CD8-positive, alpha-beta memory T cell (primary cell): ENCODE measurements around the gene PLEKHA6. TPM values are rescaled to one million over a fixed set of nuclear protein-coding genes. Genes with fewer than 3 reads are reported as not detected.

Source experiments
- CTCF ChIA-PET: fragments of 350-600 bp; sonication (Branson Sonifier 250); formaldehyde crosslinking; loops from one replicate; lab custom pipeline; 2021; ENCODE audit warnings: antibody characterized with exemption; lab: Charles Lee
- POLR2A ChIA-PET: fragments of 350-600 bp; sonication (Branson Sonifier 250); formaldehyde crosslinking; loops from one replicate; lab custom pipeline; 2021; ENCODE audit warnings: antibody characterized with exemption; lab: Charles Lee
- DNase-seq, 5 donors: peaks; one replicate each; pipeline versions ENCODE4 v3.0.0 to v3.0.0-alpha.2; 2020 to 2022; ENCODE audit warnings: mixed read lengths in 1 of 5
- H3K27ac ChIP-seq: one replicate; pipeline ENCODE4 v1.7.0; 2013; ENCODE audit warnings: low read depth, mild to moderate bottlenecking, low read length, moderate library complexity
- H3K27me3 ChIP-seq: 2 replicates; pipeline ENCODE4 v1.7.0; 2013; ENCODE audit warnings: low read length, mild to moderate bottlenecking; ENCODE audit not compliant: insufficient read depth, poor library complexity, severe bottlenecking
- H3K36me3 ChIP-seq: 2 replicates; pipeline ENCODE4 v1.7.0; 2013; ENCODE audit warnings: mild to moderate bottlenecking, low read length, moderate library complexity; ENCODE audit not compliant: insufficient read depth
- H3K4me1 ChIP-seq: 2 replicates; pipeline ENCODE4 v1.7.0; 2013; ENCODE audit warnings: mild to moderate bottlenecking, low read length, moderate library complexity; ENCODE audit not compliant: insufficient read depth
- H3K4me3 ChIP-seq: 2 replicates; pipeline ENCODE4 v1.7.0; 2013; ENCODE audit warnings: mild to moderate bottlenecking, low read length
- H3K9me3 ChIP-seq: 2 replicates; pipeline ENCODE4 v1.7.0; 2013; ENCODE audit warnings: mild to moderate bottlenecking, low read length
- H3K27ac Mint-ChIP-seq, 8 donors: one replicate each; pipeline ENCODE4 v1.8.0; 2020 to 2021; ENCODE audit warnings: mixed read lengths in 8 of 8, mild to moderate bottlenecking in 6 of 8, inconsistent platforms in 3 of 8, moderate library complexity in 3 of 8
- H3K27me3 Mint-ChIP-seq, 2 donors: one replicate each; pipeline ENCODE4 v1.8.0; 2020 to 2021; ENCODE audit warnings: mixed read lengths in 2 of 2, mild to moderate bottlenecking in 1 of 2, moderate library complexity in 1 of 2
- H3K36me3 Mint-ChIP-seq, 3 donors: one replicate each; pipeline ENCODE4 v1.8.0; 2020 to 2021; ENCODE audit warnings: mixed read lengths in 3 of 3, inconsistent platforms in 1 of 3, mild to moderate bottlenecking in 1 of 3
- H3K4me1 Mint-ChIP-seq, 3 donors: one replicate each; pipeline ENCODE4 v1.8.0; 2020 to 2021; ENCODE audit warnings: mixed read lengths in 3 of 3, inconsistent platforms in 1 of 3, mild to moderate bottlenecking in 1 of 3
- H3K4me3 Mint-ChIP-seq, 7 donors: one replicate each; pipeline ENCODE4 v1.8.0; 2020 to 2021; ENCODE audit warnings: mixed read lengths in 7 of 7, mild to moderate bottlenecking in 6 of 7, moderate library complexity in 4 of 7, inconsistent platforms in 2 of 7
- H3K9me3 Mint-ChIP-seq, 5 donors: one replicate each; pipeline ENCODE4 v1.8.0; 2020 to 2022; ENCODE audit warnings: mixed read lengths in 5 of 5, mild to moderate bottlenecking in 3 of 5, moderate library complexity in 2 of 5, inconsistent platforms in 1 of 5
- polyA plus RNA-seq: library from polyadenylated mRNA; unstranded; fragments of 300-500 nt; fragmentation: Illumina TruSeq; gene quantifications from one replicate; pipeline ENCODE4 v1.2.3, GENCODE V29; 2021
- total RNA-seq, 2 experiments: library from RNA; stranded (reverse); gene quantifications; one replicate each; pipeline ENCODE4 v1.2.3, GENCODE V29; 2021

The PLEKHA6 gene
- total and polyA plus RNA-seq, 3 experiments from 2014 or later = 0.09 to 0.13 TPM; not detected in 1

DNA sequence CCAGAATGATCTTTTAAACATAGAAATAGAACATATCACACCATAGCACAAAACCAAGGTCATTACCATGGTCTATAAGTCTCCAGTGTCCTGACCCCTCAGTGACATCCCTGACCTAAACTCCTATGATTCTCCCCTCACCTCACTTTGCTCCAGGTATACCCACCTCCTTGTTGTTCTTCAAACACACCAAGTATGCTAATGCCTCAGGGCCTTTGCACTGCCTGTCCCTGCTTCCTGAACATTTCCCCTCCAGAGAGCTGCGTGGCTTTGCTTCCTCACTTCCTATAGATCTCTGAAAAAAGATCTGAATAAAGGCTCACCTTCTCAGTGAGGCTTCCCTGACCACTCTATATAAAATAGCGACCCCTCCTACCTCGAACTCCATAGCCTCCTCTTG, 147.0 kb downstream of the PLEKHA6 start:
- Mint-ChIP-seq H3K27me3 (peaks cover 8 to 25% of the 10 kb centered on the region in 2 donors), H3K4me1 (peaks cover 4 to 5% (median 4%) of the 10 kb centered on the region in 3 donors)
- H3K27ac ChIP-seq = no peak overlapping the region

DNA sequence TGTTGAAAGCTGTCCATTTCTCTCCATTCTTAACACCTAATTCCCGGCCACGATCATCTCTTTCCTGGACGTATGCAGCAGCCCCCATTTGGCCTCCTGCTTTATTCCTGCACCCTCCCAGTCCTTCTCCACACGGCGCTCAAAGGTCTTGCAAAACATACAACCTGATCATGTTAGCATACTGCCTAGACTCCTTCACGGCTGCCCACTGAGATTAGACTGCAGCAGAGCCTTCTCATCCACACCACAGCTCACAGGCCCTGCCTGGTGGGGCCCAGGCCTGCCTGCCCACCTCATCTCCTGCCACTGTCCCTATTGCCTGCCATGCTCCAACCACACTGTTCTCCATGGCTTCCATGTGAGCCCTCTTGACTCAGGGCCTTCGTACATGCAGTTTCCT, 148.7 kb downstream of the PLEKHA6 start:
- no peaks in the 10 kb centered on the region for H3K36me3 ChIP-seq
- peaks cover 3% of the 10 kb centered on the region for H3K27me3 ChIP-seq
- no peaks in the 10 kb centered on the region for H3K9me3 ChIP-seq
- Mint-ChIP-seq H3K27me3 (peaks cover 16 to 37% of the 10 kb centered on the region in 2 donors), H3K9me3 (no peaks in the 10 kb centered on the region), H3K36me3 (no peaks in the 10 kb centered on the region), H3K4me1 (peaks cover 4 to 8% (median 5%) of the 10 kb centered on the region in 3 donors), H3K4me3 (no peak overlapping the region), H3K27ac (no peak overlapping the region)
- no peak for DNase-seq
- CTCF ChIA-PET = no interaction called here
- H3K27ac ChIP-seq = no peak overlapping the region
- POLR2A ChIA-PET = no interaction called here
- no peak overlapping the region for H3K4me3 ChIP-seq
- H3K4me1 ChIP-seq = peaks cover 15% of the 10 kb centered on the region

More for the DNA sequence above, 147.0 kb downstream of the PLEKHA6 start:
- Mint-ChIP-seq H3K36me3 (no peaks in the 10 kb centered on the region), H3K27ac (no peak overlapping the region), H3K9me3 (no peaks in the 10 kb centered on the region), H3K4me3 (no peak overlapping the region)
- ChIA-PET POLR2A (no interaction called here), CTCF (no interaction called here)
- peaks cover 10% of the 10 kb centered on the region for H3K4me1 ChIP-seq
- DNase-seq = no peak
- no peaks in the 10 kb centered on the region for H3K27me3 ChIP-seq
- no peaks in the 10 kb centered on the region for H3K9me3 ChIP-seq
- no peak overlapping the region for H3K4me3 ChIP-seq
- no peaks in the 10 kb centered on the region for H3K36me3 ChIP-seq

- H3K27ac Mint-ChIP-seq = no peak overlapping the region
- no peaks in the 10 kb centered on the region for H3K36me3 Mint-ChIP-seq
- CTCF ChIA-PET = interaction anchor here (0.7 to 2.8 kb wide), 16 partner anchors 9 to 348 kb away, joined by 3 to 15 read pairs (median 4); partner anchors contain the start of gene ETNK2
- no peaks in the 10 kb centered on the region for H3K9me3 ChIP-seq
- peaks cover 3% of the 10 kb centered on the region for H3K27me3 ChIP-seq
- H3K27me3 Mint-ChIP-seq = peaks cover 32 to 69% of the 10 kb centered on the region in 2 donors
- no peak overlapping the region for H3K4me3 Mint-ChIP-seq
- POLR2A ChIA-PET = no interaction called here
- peaks cover 5% of the 10 kb centered on the region for H3K4me1 ChIP-seq
- no peak overlapping the region for H3K27ac ChIP-seq
- H3K4me1 Mint-ChIP-seq = peaks cover 0 to 4% (median 0%) of the 10 kb centered on the region in 3 donors
- peak; percentile 50 to 70 (median 61) for DNase-seq
- H3K9me3 Mint-ChIP-seq = no peaks in the 10 kb centered on the region
- no peaks in the 10 kb centered on the region for H3K36me3 ChIP-seq
- H3K4me3 ChIP-seq = no peak overlapping the region
Measured at GRCh38 chr1:204207136-204207616, 152.6 kb downstream of the PLEKHA6 start.

DNA sequence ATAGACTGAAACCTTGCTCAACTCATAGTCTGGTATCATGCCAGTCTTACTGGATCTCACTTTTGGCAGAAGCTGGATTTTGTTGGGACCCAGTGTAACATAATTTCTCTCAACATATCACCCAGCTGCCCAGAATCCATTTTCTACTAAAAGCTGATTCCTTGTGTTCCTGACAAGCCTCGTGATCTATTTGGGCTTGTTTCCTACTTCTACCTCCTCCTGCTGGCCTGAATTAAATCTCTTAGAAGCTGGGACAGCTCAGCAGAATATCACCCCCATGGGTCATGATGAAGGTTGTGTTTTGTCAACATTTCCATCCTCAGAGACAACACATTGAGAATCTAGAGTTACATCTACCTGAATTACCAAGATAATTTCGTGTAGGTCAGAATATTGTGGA, 153.6 kb downstream of the PLEKHA6 start:
- Histone ChIP-seq H3K27me3 (peaks cover 3% of the 10 kb centered on the region), H3K4me3 (no peak overlapping the region), H3K9me3 (no peaks in the 10 kb centered on the region), H3K4me1 (peaks cover 5% of the 10 kb centered on the region), H3K36me3 (no peaks in the 10 kb centered on the region), H3K27ac (no peak overlapping the region)
- no peaks in the 10 kb centered on the region for H3K9me3 Mint-ChIP-seq
- ChIA-PET CTCF (interaction anchor here (1.4 to 2.8 kb wide), 7 partner anchors 8 to 347 kb away, joined by 3 to 15 read pairs (median 6); no protein-coding TSS in a partner anchor), POLR2A (no interaction called here)
- no peaks in the 10 kb centered on the region for H3K36me3 Mint-ChIP-seq
- peaks cover 0 to 4% (median 0%) of the 10 kb centered on the region in 3 donors for H3K4me1 Mint-ChIP-seq
- H3K27me3 Mint-ChIP-seq = peaks cover 32 to 74% of the 10 kb centered on the region in 2 donors
- no peak for DNase-seq
- no peak overlapping the region for H3K4me3 Mint-ChIP-seq
- H3K27ac Mint-ChIP-seq = peak overlapping the region in 1 of 8 donors; percentile 14

GRCh38 chr1:204205486-204205885, 154.2 kb downstream of the PLEKHA6 start:
- H3K27ac Mint-ChIP-seq = no peak overlapping the region
- H3K4me3 Mint-ChIP-seq = no peak overlapping the region
- POLR2A ChIA-PET = no interaction called here

DNA sequence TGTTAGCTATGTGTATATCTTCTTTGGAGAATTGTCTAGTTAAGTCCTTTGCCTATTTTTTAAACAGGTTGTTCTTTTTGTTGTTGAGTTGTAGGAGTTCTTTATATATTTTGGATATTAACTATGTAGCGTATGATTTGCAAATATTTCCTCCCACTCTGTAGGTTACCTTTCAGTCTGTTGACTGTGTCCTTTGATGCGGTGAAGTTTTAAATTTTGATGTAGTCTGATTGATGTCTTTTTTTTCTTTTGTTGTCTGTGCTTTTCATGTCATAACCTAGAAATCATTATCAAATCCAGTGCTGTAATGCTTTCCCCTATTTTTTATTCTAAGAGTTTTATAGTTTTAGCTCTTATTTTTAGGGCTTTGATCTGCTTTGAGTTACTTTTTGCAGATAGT, 154.8 kb downstream of the PLEKHA6 start:
- peaks cover 32 to 77% of the 10 kb centered on the region in 2 donors for H3K27me3 Mint-ChIP-seq
- CTCF ChIA-PET = interaction anchor here (1.0 to 2.8 kb wide), 3 partner anchors 9 to 43 kb away, joined by 3 to 15 read pairs (median 4); partner anchors contain the start of gene GOLT1A
- H3K4me1 ChIP-seq = peaks cover 5% of the 10 kb centered on the region

More at GRCh38 chr1:204205486-204205885, 154.2 kb downstream of the PLEKHA6 start:
- CTCF ChIA-PET = interaction anchor here (1.0 to 2.8 kb wide), 4 partner anchors 8 to 157 kb away, joined by 3 to 15 read pairs (median 9); partner anchors contain the start of gene GOLT1A
- no peaks in the 10 kb centered on the region for H3K36me3 Mint-ChIP-seq
- Histone ChIP-seq H3K4me3 (no peak overlapping the region), H3K27ac (no peak overlapping the region), H3K27me3 (peaks cover 3% of the 10 kb centered on the region), H3K9me3 (no peaks in the 10 kb centered on the region), H3K4me1 (peaks cover 5% of the 10 kb centered on the region), H3K36me3 (no peaks in the 10 kb centered on the region)
- DNase-seq = no peak
- no peaks in the 10 kb centered on the region for H3K9me3 Mint-ChIP-seq
- H3K4me1 Mint-ChIP-seq = peaks cover 0 to 4% (median 0%) of the 10 kb centered on the region in 3 donors
- peaks cover 32 to 80% of the 10 kb centered on the region in 2 donors for H3K27me3 Mint-ChIP-seq

DNA sequence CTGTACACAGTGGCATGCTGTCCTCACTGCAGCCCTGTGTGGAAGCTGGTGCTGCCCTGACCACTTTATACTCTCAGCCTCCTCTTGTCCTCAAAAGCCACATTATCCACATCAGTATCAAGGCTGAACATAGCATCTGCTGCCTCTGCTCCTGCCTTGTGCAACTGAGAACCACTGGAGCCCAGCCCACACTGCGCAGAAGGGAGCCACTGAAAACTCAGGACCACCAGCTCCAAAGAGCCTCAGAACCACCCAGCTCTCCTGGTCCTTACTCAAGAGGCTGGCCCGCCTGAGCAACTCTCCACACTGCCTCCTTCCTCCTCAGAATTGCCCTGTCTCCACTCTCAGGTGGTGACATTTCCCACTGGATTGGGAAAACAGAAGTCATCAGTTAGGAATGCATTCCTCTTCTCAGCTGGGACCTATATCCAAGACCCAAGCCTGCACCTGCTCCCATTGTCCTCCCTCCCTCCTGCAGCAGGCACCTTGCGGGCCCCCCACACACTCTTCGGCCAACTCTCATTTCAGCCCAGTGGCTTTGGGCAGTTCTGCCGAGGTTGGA, 156.4 kb downstream of the PLEKHA6 start:
- Histone ChIP-seq H3K27me3 (peaks cover 3% of the 10 kb centered on the region), H3K27ac (no peak overlapping the region), H3K36me3 (no peaks in the 10 kb centered on the region), H3K4me1 (peaks cover 5% of the 10 kb centered on the region), H3K4me3 (no peak overlapping the region), H3K9me3 (no peaks in the 10 kb centered on the region)
- ChIA-PET POLR2A (no interaction called here), CTCF (no interaction called here)
- peaks cover 0 to 4% (median 0%) of the 10 kb centered on the region in 3 donors for H3K4me1 Mint-ChIP-seq
- no peak overlapping the region for H3K27ac Mint-ChIP-seq
- no peaks in the 10 kb centered on the region for H3K9me3 Mint-ChIP-seq
- DNase-seq = no peak
- H3K27me3 Mint-ChIP-seq = peaks cover 24 to 75% of the 10 kb centered on the region in 2 donors
- H3K36me3 Mint-ChIP-seq = no peaks in the 10 kb centered on the region
- H3K4me3 Mint-ChIP-seq = no peak overlapping the region

More for the DNA sequence above, 154.8 kb downstream of the PLEKHA6 start:
- peak overlapping the region in 1 of 8 donors; percentile 1 for H3K27ac Mint-ChIP-seq
- no peaks in the 10 kb centered on the region for H3K36me3 Mint-ChIP-seq
- POLR2A ChIA-PET = no interaction called here
- no peak overlapping the region for H3K4me3 Mint-ChIP-seq
- peaks cover 0 to 4% (median 0%) of the 10 kb centered on the region in 3 donors for H3K4me1 Mint-ChIP-seq
- H3K27ac ChIP-seq = no peak overlapping the region
- no peaks in the 10 kb centered on the region for H3K9me3 Mint-ChIP-seq
- H3K27me3 ChIP-seq = peaks cover 3% of the 10 kb centered on the region
- H3K36me3 ChIP-seq = no peaks in the 10 kb centered on the region
- H3K4me3 ChIP-seq = no peak overlapping the region
- no peaks in the 10 kb centered on the region for H3K9me3 ChIP-seq
- DNase-seq = peak in 1 of 5 donors; percentile 40

DNA sequence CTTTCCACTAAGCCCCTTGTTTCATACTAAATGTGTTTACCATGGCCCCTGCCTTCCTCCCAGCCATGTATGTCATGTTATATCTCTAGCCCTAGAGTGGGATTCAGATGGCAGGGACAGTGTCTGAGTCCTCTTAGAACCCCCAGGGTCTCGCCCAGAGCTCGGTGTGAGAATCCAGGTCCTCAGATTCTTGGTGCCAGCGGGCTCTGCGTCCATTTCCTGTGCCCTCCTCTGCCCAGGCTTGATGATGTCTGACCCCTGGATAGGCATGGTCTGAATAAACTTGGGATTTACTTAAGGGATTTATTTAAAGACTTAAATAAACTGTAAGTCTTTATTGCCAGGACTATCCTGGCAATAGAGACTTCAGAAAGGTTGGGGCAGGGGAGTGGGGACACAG, 157.2 kb downstream of the PLEKHA6 start:
- ChIA-PET POLR2A (no interaction called here), CTCF (no interaction called here)
- Histone ChIP-seq H3K9me3 (no peaks in the 10 kb centered on the region), H3K4me1 (peaks cover 5% of the 10 kb centered on the region), H3K27me3 (peaks cover 3% of the 10 kb centered on the region), H3K36me3 (no peaks in the 10 kb centered on the region), H3K4me3 (no peak overlapping the region), H3K27ac (no peak overlapping the region)
- no peak overlapping the region for H3K27ac Mint-ChIP-seq
- no peak for DNase-seq
- H3K9me3 Mint-ChIP-seq = no peaks in the 10 kb centered on the region
- no peaks in the 10 kb centered on the region for H3K36me3 Mint-ChIP-seq
- H3K4me3 Mint-ChIP-seq = no peak overlapping the region
- peaks cover 0 to 4% (median 0%) of the 10 kb centered on the region in 3 donors for H3K4me1 Mint-ChIP-seq
- peaks cover 27 to 72% of the 10 kb centered on the region in 2 donors for H3K27me3 Mint-ChIP-seq
